CD4-positive, alpha-beta T cell treated with Interleukin-4 for 1 hour (primary cell): Measurements from ENCODE around the gene ADRA1B.

Source experiments
- DNase-seq, 2 donors: peaks; one replicate each; pipeline ENCODE4 v3.0.0-alpha.2; 2020 to 2022

Gene ADRA1B

GRCh38 chr5:159902444-159903121 lies 13.7 kb upstream of the ADRA1B start:
- DNase-seq, result no peak

GRCh38 chr5:159903131-159903530 lies 13.2 kb upstream of the ADRA1B start:
- no peak for DNase-seq

DNA sequence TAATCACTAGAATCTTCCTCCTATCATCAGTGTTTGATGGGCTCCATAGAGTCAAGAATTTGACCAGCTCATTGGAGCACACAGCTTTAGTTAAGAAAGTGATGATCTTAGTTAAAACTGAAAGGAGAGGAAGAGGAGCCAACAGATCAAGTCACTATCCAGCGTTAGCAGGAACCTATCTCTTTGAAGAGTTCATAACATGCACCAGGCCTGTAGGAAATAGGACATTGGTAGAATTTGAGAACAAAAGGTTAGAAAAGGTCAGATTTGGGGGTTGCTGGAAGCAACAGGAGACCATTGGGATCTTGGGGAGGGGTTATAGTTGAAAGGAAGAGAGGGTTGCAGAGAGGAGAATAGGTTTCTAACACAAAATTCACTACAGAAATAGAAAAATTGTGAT lies 11.4 kb upstream of the ADRA1B start:
- no peak for DNase-seq

DNA sequence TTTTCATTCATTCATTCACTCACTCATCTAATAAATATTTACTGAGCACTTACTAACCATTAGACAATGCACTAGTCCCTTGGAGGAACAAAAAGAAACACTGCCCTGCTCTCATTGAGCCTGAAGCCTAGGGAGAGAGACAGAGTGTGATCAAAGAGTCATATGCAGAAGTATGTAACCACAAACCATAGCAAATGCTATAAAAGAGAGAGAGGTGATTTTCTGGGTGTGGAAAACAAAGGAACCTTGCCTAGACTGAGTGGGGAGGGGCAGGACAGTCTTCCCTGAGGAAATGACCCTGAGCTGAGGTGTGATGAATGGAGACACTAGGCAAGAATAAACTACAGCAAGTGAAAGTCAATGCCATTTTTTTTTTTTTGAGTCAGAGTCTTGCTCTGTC lies 10.8 kb upstream of the ADRA1B start:
- DNase-seq, result no peak

- no peak for DNase-seq
Observed at GRCh38 chr5:159906463-159906862, 9.8 kb upstream of the ADRA1B start.

DNA sequence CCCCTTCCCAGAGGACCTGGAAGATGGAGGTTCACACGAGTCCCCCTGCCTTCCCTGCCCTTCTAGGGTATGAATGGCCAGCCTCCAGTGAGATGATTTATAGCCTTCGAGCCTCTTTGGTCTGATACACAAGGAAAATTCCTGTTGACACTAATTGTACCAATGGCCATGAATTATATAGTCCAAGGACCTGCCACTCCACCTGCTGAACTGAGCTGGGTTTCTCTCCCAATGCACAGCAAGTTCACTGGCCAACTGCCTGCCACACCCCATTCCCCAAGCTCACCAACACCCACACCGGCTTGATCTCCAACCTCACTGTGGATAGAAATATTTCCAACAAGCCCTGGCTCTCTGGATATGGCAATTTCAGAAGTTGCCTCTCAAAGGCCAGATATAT lies 9.3 kb upstream of the ADRA1B start:
- DNase-seq, result no peak

- no peak for DNase-seq
Observed at GRCh38 chr5:159907689-159908590, 8.3 kb upstream of the ADRA1B start.

DNA sequence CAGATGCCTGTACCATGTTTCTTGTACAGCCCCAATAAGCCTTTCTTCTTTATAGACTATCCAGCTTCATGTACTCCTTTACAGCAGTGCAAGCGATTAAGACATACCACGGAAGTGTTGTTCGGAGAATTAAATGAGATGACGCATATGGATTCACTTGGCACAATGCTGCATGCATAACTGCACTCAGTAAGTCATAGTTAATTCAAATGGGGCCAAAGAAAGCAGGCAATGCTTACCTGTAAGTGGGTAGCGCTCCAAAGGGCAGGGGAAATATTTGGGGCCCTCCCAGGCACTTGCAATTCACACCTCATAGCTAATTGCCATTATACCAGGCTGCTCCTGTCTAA lies 7.7 kb upstream of the ADRA1B start:
- no peak for DNase-seq

- DNase-seq, result no peak
Observed at GRCh38 chr5:159909126-159909525, 7.2 kb upstream of the ADRA1B start.

- DNase-seq, result no peak
Observed at GRCh38 chr5:159910207-159910842, 6.0 kb upstream of the ADRA1B start.

GRCh38 chr5:159910843-159911229 lies 5.4 kb upstream of the ADRA1B start:
- no peak for DNase-seq

GRCh38 chr5:159911349-159911748 lies 4.9 kb upstream of the ADRA1B start:
- DNase-seq, result no peak

GRCh38 chr5:159912033-159912800 lies 4.1 kb upstream of the ADRA1B start:
- no peak for DNase-seq

GRCh38 chr5:159913048-159913447 lies 3.2 kb upstream of the ADRA1B start:
- no peak for DNase-seq

DNA sequence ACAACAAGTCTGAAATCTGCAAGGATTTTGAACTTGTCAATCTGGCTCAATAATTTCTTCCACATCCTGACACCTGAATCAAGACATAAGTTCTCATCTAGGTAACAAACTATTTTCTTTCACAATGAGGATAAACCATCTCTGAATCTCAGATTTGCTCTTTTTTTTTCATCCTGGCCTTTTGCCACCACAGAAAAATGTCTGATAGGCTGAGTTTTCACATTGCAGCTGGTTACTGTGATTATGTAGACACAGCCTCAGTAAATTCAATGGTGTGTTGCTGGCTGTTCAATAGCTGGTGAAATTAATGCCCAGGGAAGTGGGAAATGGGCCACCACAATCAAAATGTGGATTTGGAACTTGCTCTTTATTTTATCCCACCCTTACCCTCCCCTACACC lies 2.8 kb upstream of the ADRA1B start:
- DNase-seq, result no peak

- no peak for DNase-seq
Observed at GRCh38 chr5:159916841-159917761, 819 bp downstream of the ADRA1B start.

- no peak for DNase-seq
Observed at GRCh38 chr5:159917994-159918393, 1.7 kb downstream of the ADRA1B start.

- no peak for DNase-seq
Observed at GRCh38 chr5:159921721-159922120, 5.4 kb downstream of the ADRA1B start.

DNA sequence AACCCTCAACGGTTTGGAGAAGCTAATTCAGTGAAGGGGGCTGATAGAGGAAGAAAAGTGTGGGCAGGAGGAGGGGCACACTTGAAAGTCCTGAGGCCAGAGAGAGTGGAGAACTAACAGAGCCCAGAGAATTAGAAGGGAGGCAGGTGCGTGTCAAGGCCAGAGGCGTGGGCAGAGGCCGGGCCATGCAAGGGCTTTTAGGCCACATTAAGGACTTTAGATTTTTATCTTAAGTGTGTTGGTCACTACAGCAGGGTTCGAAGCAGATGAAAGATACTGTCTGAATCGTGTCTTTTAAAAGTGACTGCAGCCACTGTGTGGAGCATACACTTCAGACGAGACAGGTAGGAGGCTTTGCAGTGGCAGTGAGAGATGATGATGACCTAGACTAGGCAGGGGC lies 6.7 kb downstream of the ADRA1B start:
- DNase-seq, result no peak

GRCh38 chr5:159928122-159928909 lies 12.0 kb downstream of the ADRA1B start:
- DNase-seq, result no peak

DNA sequence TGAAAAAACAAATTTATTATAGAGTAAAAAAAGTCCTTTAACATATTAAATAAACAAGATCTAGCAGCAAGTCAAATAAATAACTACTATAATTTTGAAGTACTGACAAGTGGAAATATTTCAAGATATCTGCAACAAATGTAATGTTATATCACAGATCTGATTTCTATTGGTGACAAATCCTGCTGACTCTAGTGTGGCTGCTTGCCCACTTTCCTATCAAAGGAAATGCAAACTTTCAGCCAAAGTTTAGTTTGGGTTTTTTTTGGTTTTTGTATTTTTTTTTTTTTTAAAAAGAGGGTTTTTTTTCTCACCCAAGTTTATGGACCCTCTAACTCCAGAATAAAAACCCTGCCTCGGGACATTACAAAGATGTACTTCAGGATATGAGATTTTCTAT lies 12.9 kb downstream of the ADRA1B start:
- DNase-seq, result no peak
